PC-3 (cell line): ENCODE measurements around the gene VWA2. TPM values are rescaled to one million over a fixed set of nuclear protein-coding genes. Genes with fewer than 3 reads are reported as not detected.

ENCODE experiments used
- ATAC-seq: fragments of 200-7000 bp; cut with Tn5 transposase; 2 replicates; pipeline ENCODE4 v1.9.1; 2020; ENCODE audit warnings: mild to moderate bottlenecking, moderate library complexity
- BruUV-seq: library from RNA; stranded (reverse); fragments of 400-500 nt; replicated peaks from 2 replicates; lab custom pipeline; 2021; lab: Mats Ljungman, UMichigan
- CTCF ChIA-PET: fragments of 300-600 bp; sonication (Branson Sonifier 250); formaldehyde crosslinking; loops from one replicate; lab custom pipeline; 2022; ENCODE audit warnings: antibody characterized with exemption; lab: Charles Lee
- POLR2A ChIA-PET: fragments of 300-600 bp; sonication (Branson Sonifier 250); formaldehyde crosslinking; loops from one replicate; lab custom pipeline; 2022; ENCODE audit warnings: antibody characterized with exemption; ENCODE audit not compliant: unreplicated experiment; lab: Charles Lee
- DNase-seq: peaks from one replicate; pipeline ENCODE4 v3.0.0-alpha.2; 2015
- H2AFZ ChIP-seq: fragments of 300-600 bp; sonication (generic); 2 replicates; pipeline ENCODE4 v1.6.0; 2016; ENCODE audit warnings: antibody characterized with exemption, low read length
- H3F3A ChIP-seq: fragments of 300-600 bp; sonication (generic); one replicate; pipeline ENCODE4 v1.6.0; 2017; ENCODE audit warnings: antibody characterized with exemption, low read length, control low read depth, mild to moderate bottlenecking; ENCODE audit not compliant: unreplicated experiment
- H3K27ac ChIP-seq: fragments of 300-600 bp; sonication (generic); 2 replicates; pipeline ENCODE4 v1.5.1; 2016; ENCODE audit warnings: mild to moderate bottlenecking, low read length
- H3K27me3 ChIP-seq: fragments of 300-600 bp; sonication (generic); 2 replicates; pipeline ENCODE4 v1.6.1; 2016; ENCODE audit warnings: low read length, mixed read lengths
- H3K36me3 ChIP-seq: fragments of 300-600 bp; sonication (generic); 2 replicates; pipeline ENCODE4 v1.6.1; 2016; ENCODE audit warnings: low read depth, mixed run types, low read length, mixed read lengths
- H3K4me1 ChIP-seq: fragments of 300-600 bp; sonication (generic); 2 replicates; pipeline ENCODE4 v1.5.1; 2016; ENCODE audit warnings: low read length; ENCODE audit not compliant: insufficient read depth
- H3K4me2 ChIP-seq: fragments of 300-600 bp; sonication (generic); 2 replicates; pipeline ENCODE4 v1.6.0; 2016; ENCODE audit warnings: low read length
- H3K4me3 ChIP-seq: fragments of 300-600 bp; sonication (generic); 2 replicates; pipeline ENCODE4 v1.5.1; 2016; ENCODE audit warnings: mild to moderate bottlenecking, low read length, mixed read lengths
- H3K79me2 ChIP-seq: fragments of 300-600 bp; sonication (generic); 2 replicates; pipeline ENCODE4 v1.6.1; 2017; ENCODE audit warnings: low read length, mixed read lengths
- H3K9ac ChIP-seq: fragments of 300-600 bp; sonication (generic); 2 replicates; pipeline ENCODE4 v1.6.0; 2016; ENCODE audit warnings: mild to moderate bottlenecking, low read length
- H3K9me2 ChIP-seq: fragments of 300-600 bp; sonication (generic); replicated peaks from 2 replicates; pipeline ENCODE4 v1.6.1; 2016; ENCODE audit warnings: mixed run types, low read length, mixed read lengths
- H3K9me3 ChIP-seq: fragments of 300-600 bp; sonication (generic); 2 replicates; pipeline ENCODE4 v1.6.1; 2016; ENCODE audit warnings: low read length, mixed read lengths
- H4K20me1 ChIP-seq: fragments of 300-600 bp; sonication (generic); 2 replicates; pipeline ENCODE4 v1.6.1; 2016; ENCODE audit warnings: low read length, mixed read lengths
- CTCF ChIP-seq: fragments of 300-600 bp; sonication (generic); conservative IDR thresholded peaks from 2 replicates; pipeline ENCODE4 v1.5.1; 2017; ENCODE audit warnings: antibody characterized with exemption, low read depth, mild to moderate bottlenecking, low read length
- EZH2 ChIP-seq: fragments of 300-600 bp; sonication (generic); IDR thresholded peaks from one replicate; pipeline ENCODE4 v1.6.1; 2017; ENCODE audit warnings: antibody characterized with exemption, mild to moderate bottlenecking, low read length; ENCODE audit not compliant: unreplicated experiment
- EZH2phosphoT487 ChIP-seq: fragments of 300-600 bp; sonication (generic); IDR thresholded peaks from 2 replicates; pipeline ENCODE4 v1.6.1; 2018; ENCODE audit warnings: mild to moderate bottlenecking, antibody characterized with exemption, low read length, borderline replicate concordance
- intact Hi-C: fragments of 100-400 bp; cut with micrococcal nuclease; formaldehyde crosslinking; loops from 2 replicates; pipeline ENCODE4 v1.9.0; 2023
- total RNA-seq: library from RNA; depleted of rRNA; stranded (reverse); fragments of >200 nt; gene quantifications from 2 replicates; pipeline ENCODE4 v1.2.3, GENCODE V29; 2014

Gene VWA2
- total RNA-seq, 1 experiment from 2014 or later: not detected

GRCh38 chr10:114212153-114212552, 26.9 kb upstream of the VWA2 start:
- Histone ChIP-seq H3K27ac (no peak overlapping the region), H4K20me1 (no peaks in the 10 kb centered on the region), H3K4me2 (no peak overlapping the region), H3K9me3 (no peaks in the 10 kb centered on the region), H3K27me3 (peaks cover 82% of the 10 kb centered on the region), H3K9me2 (no peaks in the 10 kb centered on the region), H3K4me3 (no peak overlapping the region), H3K4me1 (no peaks in the 10 kb centered on the region), H2AFZ (no peak overlapping the region), H3K9ac (no peak overlapping the region), H3K79me2 (no peaks in the 10 kb centered on the region), H3F3A (no peaks in the 10 kb centered on the region), H3K36me3 (no peaks in the 10 kb centered on the region)
- intact Hi-C loops: no loop called here
- CTCF ChIA-PET: no interaction called here
- ATAC-seq: no peak
- TF ChIP-seq CTCF: no peak
- no peak for TF ChIP-seq EZH2phosphoT487
- TF ChIP-seq EZH2: no peak
- POLR2A ChIA-PET: no interaction called here
- BruUV-seq: no TSS peak
- DNase-seq: no peak

- POLR2A ChIA-PET: no interaction called here
- no TSS peak for BruUV-seq
- H3K36me3 ChIP-seq: no peaks in the 10 kb centered on the region
- no peak overlapping the region for H3K4me3 ChIP-seq
- no peaks in the 10 kb centered on the region for H3K79me2 ChIP-seq
- TF ChIP-seq EZH2phosphoT487 (no peak), EZH2 (no peak), CTCF (no peak)
- H3K9ac ChIP-seq: no peak overlapping the region
- no peak for ATAC-seq
- no peak overlapping the region for H2AFZ ChIP-seq
- H3K9me3 ChIP-seq: no peaks in the 10 kb centered on the region
- H3F3A ChIP-seq: no peaks in the 10 kb centered on the region
- no peak for DNase-seq
- H3K9me2 ChIP-seq: no peaks in the 10 kb centered on the region
- no peaks in the 10 kb centered on the region for H4K20me1 ChIP-seq
- CTCF ChIA-PET: no interaction called here
- peaks cover 91% of the 10 kb centered on the region for H3K27me3 ChIP-seq
- intact Hi-C loops: no loop called here
- H3K27ac ChIP-seq: no peak overlapping the region
- no peaks in the 10 kb centered on the region for H3K4me1 ChIP-seq
- no peak overlapping the region for H3K4me2 ChIP-seq
Measured at GRCh38 chr10:114215033-114215432, 24.0 kb upstream of the VWA2 start.

- Histone ChIP-seq H3K79me2 (no peaks in the 10 kb centered on the region), H3K9ac (no peak overlapping the region), H3K27ac (no peak overlapping the region), H3K4me1 (no peaks in the 10 kb centered on the region), H3F3A (no peaks in the 10 kb centered on the region), H3K36me3 (no peaks in the 10 kb centered on the region), H3K9me2 (no peaks in the 10 kb centered on the region), H3K27me3 (peaks cover 92% of the 10 kb centered on the region), H3K4me3 (no peak overlapping the region), H3K4me2 (no peak overlapping the region), H4K20me1 (no peaks in the 10 kb centered on the region), H3K9me3 (no peaks in the 10 kb centered on the region), H2AFZ (no peak overlapping the region)
- POLR2A ChIA-PET: no interaction called here
- CTCF ChIA-PET: no interaction called here
- TF ChIP-seq CTCF: no peak
- TF ChIP-seq EZH2phosphoT487: no peak
- TF ChIP-seq EZH2: no peak
- intact Hi-C loops: no loop called here
- no TSS peak for BruUV-seq
- no peak for ATAC-seq
- DNase-seq: no peak
Measured at GRCh38 chr10:114220281-114220680, 18.8 kb upstream of the VWA2 start.
